Measurements from ENCODE around the gene CRYAA. TPM values are rescaled to one million over a fixed set of nuclear protein-coding genes. Genes with fewer than 3 reads are reported as not detected.
"Not testable (repeated sequence)": the region's sequence is repeated elsewhere in the genome, so short reads cannot be mapped to it uniquely, and the experiment has no call there.

Gene CRYAA
- total RNA-seq (2013), result not detected
- polyA plus RNA-seq (not detected), polyA minus RNA-seq (not detected in 2 replicates), total RNA-seq (0 to 0.04 (median 0) reads per million in 11 experiments)

- H3K4me1 ChIP-seq (ENCODE audit: control insufficient read depth in 1 of 2, insufficient read depth in 2 of 2, low read length in 2 of 2); H3K4me3 Mint-ChIP-seq; H3K4me1 Mint-ChIP-seq: not testable (repeated sequence)
These were observed at the start of gene CRYAA for GRCh38 chr21:43168708-43169107. Gene CRYAA, plus strand, starts transcription at chr21:43169008. Its CDS starts 92 bp downstream, at chr21:43169100.

DNA sequence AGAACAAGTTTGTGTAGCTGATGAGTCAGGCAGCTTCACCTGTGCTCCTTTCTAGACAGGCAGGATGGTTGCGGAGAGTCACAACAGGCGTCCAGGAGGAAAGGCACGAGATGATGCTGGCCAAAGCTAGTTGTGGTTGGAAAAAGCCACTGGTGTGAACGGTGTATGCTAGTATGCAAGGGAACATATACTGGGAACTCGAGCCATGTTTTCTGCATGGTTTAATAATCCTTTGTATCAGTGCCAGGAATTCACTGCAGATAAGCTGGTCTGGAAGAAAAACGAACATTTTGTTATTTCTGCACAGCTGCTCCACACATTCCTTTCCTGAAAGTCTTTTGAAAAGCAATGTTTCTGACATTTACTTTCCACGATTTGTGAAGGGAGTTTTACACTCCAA is 38.7 kb upstream of the CRYAA start:
- H3K27ac ChIP-seq (ENCODE audit: low read depth in 1 of 2, low read length in 2 of 2); H3K9me3 Mint-ChIP-seq; H3K4me1 Mint-ChIP-seq; H3K27me3 ChIP-seq (ENCODE audit: control insufficient read depth in 2 of 2, insufficient read depth in 2 of 2, low read length in 2 of 2); H3K4me3 ChIP-seq (replicated peaks in 1 of 3; ENCODE audit: low read depth in 2 of 3, low read length in 3 of 3); H3K4me2 ChIP-seq (replicated peaks; ENCODE audit: extremely low read depth, low read length, poor library complexity, severe bottlenecking); H3K4me3 Mint-ChIP-seq; H3K36me3 Mint-ChIP-seq; H3K4me1 ChIP-seq (ENCODE audit: control insufficient read depth in 1 of 2, insufficient read depth in 2 of 2, low read length in 2 of 2); H3K27me3 Mint-ChIP-seq (ENCODE audit: low read depth in 3 of 3); H4K20me1 ChIP-seq (ENCODE audit: insufficient read depth, low read length); H3K36me3 ChIP-seq (replicated peaks in 1 of 2; ENCODE audit: control insufficient read depth in 1 of 2, insufficient read depth in 2 of 2, low read length in 2 of 2); H3K27ac Mint-ChIP-seq; H3K9me3 ChIP-seq (replicated peaks in 1 of 2; ENCODE audit: control insufficient read depth in 1 of 2, insufficient read depth in 1 of 2, low read length in 2 of 2); DNase-seq; intact Hi-C loops (cut with micrococcal nuclease); H3K79me2 ChIP-seq (ENCODE audit: insufficient read depth, low read length); H3K9ac ChIP-seq (ENCODE audit: insufficient read depth, low read length, poor library complexity, severe bottlenecking); H2AFZ ChIP-seq (ENCODE audit: insufficient read depth, low read depth, low read length, poor library complexity, severe bottlenecking): not testable (repeated sequence)
- WGBS (ENCODE audit: insufficient coverage), result no CpG with 5 or more reads among the region's 7 CpGs

More at GRCh38 chr21:43168708-43169107, at the start of gene CRYAA:
- H3K9me3 Mint-ChIP-seq; H3K4me3 ChIP-seq (replicated peaks in 1 of 3; ENCODE audit: low read depth in 2 of 3, low read length in 3 of 3); H3K36me3 ChIP-seq (replicated peaks in 1 of 2; ENCODE audit: control insufficient read depth in 1 of 2, insufficient read depth in 2 of 2, low read length in 2 of 2); H3K79me2 ChIP-seq (ENCODE audit: insufficient read depth, low read length); H2AFZ ChIP-seq (ENCODE audit: insufficient read depth, low read depth, low read length, poor library complexity, severe bottlenecking); H3K27ac Mint-ChIP-seq; intact Hi-C loops (cut with micrococcal nuclease); H4K20me1 ChIP-seq (ENCODE audit: insufficient read depth, low read length); H3K36me3 Mint-ChIP-seq; H3K9ac ChIP-seq (ENCODE audit: insufficient read depth, low read length, poor library complexity, severe bottlenecking); H3K27ac ChIP-seq (ENCODE audit: low read depth in 1 of 2, low read length in 2 of 2); H3K4me2 ChIP-seq (replicated peaks; ENCODE audit: extremely low read depth, low read length, poor library complexity, severe bottlenecking); H3K9me3 ChIP-seq (replicated peaks in 1 of 2; ENCODE audit: control insufficient read depth in 1 of 2, insufficient read depth in 1 of 2, low read length in 2 of 2); H3K27me3 Mint-ChIP-seq (ENCODE audit: low read depth in 3 of 3); DNase-seq; H3K27me3 ChIP-seq (ENCODE audit: control insufficient read depth in 2 of 2, insufficient read depth in 2 of 2, low read length in 2 of 2): not testable (repeated sequence)
- WGBS (ENCODE audit: insufficient coverage), result no CpG with 5 or more reads among the region's 16 CpGs

DNA sequence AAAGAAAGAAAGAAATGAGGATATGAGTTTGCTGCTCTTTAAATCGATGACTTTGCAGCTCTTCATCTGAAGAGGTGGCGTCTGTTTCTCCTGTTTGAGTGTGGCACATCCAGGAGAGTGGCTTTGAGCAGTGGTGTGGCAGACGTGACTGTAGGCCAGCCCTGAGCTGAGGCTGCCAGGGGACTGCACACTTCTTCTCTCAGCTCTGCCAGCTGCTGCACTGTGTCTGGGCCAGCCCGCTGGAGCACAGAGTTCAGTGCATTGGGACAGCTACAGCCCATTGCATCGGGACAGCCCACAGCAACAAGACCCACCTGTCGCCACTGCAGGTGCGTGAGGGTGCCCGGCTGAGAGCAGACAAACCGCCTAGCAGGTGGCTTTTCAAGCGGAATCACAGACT is 34.3 kb upstream of the CRYAA start:
- H2AFZ ChIP-seq (ENCODE audit: insufficient read depth, low read depth, low read length, poor library complexity, severe bottlenecking); H3K4me3 Mint-ChIP-seq; H3K36me3 ChIP-seq (replicated peaks in 1 of 2; ENCODE audit: control insufficient read depth in 1 of 2, insufficient read depth in 2 of 2, low read length in 2 of 2); H3K27me3 ChIP-seq (ENCODE audit: control insufficient read depth in 2 of 2, insufficient read depth in 2 of 2, low read length in 2 of 2); DNase-seq; H3K79me2 ChIP-seq (ENCODE audit: insufficient read depth, low read length); H3K27ac ChIP-seq (ENCODE audit: low read depth in 1 of 2, low read length in 2 of 2); H3K4me3 ChIP-seq (replicated peaks in 1 of 3; ENCODE audit: low read depth in 2 of 3, low read length in 3 of 3); H3K36me3 Mint-ChIP-seq; H3K9me3 Mint-ChIP-seq; H3K27me3 Mint-ChIP-seq (ENCODE audit: low read depth in 3 of 3); H3K27ac Mint-ChIP-seq; intact Hi-C loops (cut with micrococcal nuclease); H3K4me2 ChIP-seq (replicated peaks; ENCODE audit: extremely low read depth, low read length, poor library complexity, severe bottlenecking); H4K20me1 ChIP-seq (ENCODE audit: insufficient read depth, low read length); H3K4me1 ChIP-seq (ENCODE audit: control insufficient read depth in 1 of 2, insufficient read depth in 2 of 2, low read length in 2 of 2); H3K4me1 Mint-ChIP-seq; H3K9me3 ChIP-seq (replicated peaks in 1 of 2; ENCODE audit: control insufficient read depth in 1 of 2, insufficient read depth in 1 of 2, low read length in 2 of 2); H3K9ac ChIP-seq (ENCODE audit: insufficient read depth, low read length, poor library complexity, severe bottlenecking): not testable (repeated sequence)
- no CpG with 5 or more reads among the region's 10 CpGs for WGBS (ENCODE audit: insufficient coverage)

DNA sequence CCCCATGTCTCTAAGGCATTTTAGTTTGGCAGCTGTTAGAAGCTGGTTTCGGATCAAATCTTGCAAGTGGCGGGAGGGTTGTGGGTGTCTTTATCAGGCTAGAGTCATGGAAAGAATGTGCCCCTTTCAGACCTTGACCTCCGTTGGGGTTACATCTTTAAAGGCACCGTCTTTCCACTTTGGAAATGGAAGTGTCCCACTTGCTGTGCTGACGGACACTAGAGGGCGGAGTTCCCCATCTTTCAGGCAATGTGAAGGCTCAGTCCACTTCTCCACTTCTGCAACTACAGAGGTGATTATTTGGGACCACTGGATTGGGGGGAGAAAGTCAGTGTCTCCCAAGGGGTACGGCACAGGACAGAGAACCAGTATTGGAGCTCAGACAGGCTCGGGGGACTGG is 29.9 kb upstream of the CRYAA start:
- H3K9me3 ChIP-seq (replicated peaks in 1 of 2; ENCODE audit: control insufficient read depth in 1 of 2, insufficient read depth in 1 of 2, low read length in 2 of 2); intact Hi-C loops (cut with micrococcal nuclease); H3K27me3 Mint-ChIP-seq (ENCODE audit: low read depth in 3 of 3); H3K4me3 ChIP-seq (replicated peaks in 1 of 3; ENCODE audit: low read depth in 2 of 3, low read length in 3 of 3); H3K36me3 Mint-ChIP-seq; H3K9ac ChIP-seq (ENCODE audit: insufficient read depth, low read length, poor library complexity, severe bottlenecking); H3K79me2 ChIP-seq (ENCODE audit: insufficient read depth, low read length); H3K4me3 Mint-ChIP-seq; H3K27ac ChIP-seq (ENCODE audit: low read depth in 1 of 2, low read length in 2 of 2); H3K36me3 ChIP-seq (replicated peaks in 1 of 2; ENCODE audit: control insufficient read depth in 1 of 2, insufficient read depth in 2 of 2, low read length in 2 of 2); H3K27ac Mint-ChIP-seq; H3K9me3 Mint-ChIP-seq; DNase-seq; H3K27me3 ChIP-seq (ENCODE audit: control insufficient read depth in 2 of 2, insufficient read depth in 2 of 2, low read length in 2 of 2); H3K4me1 ChIP-seq (ENCODE audit: control insufficient read depth in 1 of 2, insufficient read depth in 2 of 2, low read length in 2 of 2); H2AFZ ChIP-seq (ENCODE audit: insufficient read depth, low read depth, low read length, poor library complexity, severe bottlenecking); H3K4me2 ChIP-seq (replicated peaks; ENCODE audit: extremely low read depth, low read length, poor library complexity, severe bottlenecking); H3K4me1 Mint-ChIP-seq; H4K20me1 ChIP-seq (ENCODE audit: insufficient read depth, low read length): not testable (repeated sequence)
- WGBS (ENCODE audit: insufficient coverage), result no CpG with 5 or more reads among the region's 8 CpGs
